GM21381 (cell line): ENCODE results near the gene CMTM8.

ENCODE experiments used
- ATAC-seq: cut with Tn5 transposase; IDR thresholded peaks from one replicate; pipeline ENCODE4 v1.9.1; 2021; ENCODE audit warnings: mild to moderate bottlenecking, moderate library complexity; ENCODE audit not compliant: unreplicated experiment

Gene CMTM8

DNA sequence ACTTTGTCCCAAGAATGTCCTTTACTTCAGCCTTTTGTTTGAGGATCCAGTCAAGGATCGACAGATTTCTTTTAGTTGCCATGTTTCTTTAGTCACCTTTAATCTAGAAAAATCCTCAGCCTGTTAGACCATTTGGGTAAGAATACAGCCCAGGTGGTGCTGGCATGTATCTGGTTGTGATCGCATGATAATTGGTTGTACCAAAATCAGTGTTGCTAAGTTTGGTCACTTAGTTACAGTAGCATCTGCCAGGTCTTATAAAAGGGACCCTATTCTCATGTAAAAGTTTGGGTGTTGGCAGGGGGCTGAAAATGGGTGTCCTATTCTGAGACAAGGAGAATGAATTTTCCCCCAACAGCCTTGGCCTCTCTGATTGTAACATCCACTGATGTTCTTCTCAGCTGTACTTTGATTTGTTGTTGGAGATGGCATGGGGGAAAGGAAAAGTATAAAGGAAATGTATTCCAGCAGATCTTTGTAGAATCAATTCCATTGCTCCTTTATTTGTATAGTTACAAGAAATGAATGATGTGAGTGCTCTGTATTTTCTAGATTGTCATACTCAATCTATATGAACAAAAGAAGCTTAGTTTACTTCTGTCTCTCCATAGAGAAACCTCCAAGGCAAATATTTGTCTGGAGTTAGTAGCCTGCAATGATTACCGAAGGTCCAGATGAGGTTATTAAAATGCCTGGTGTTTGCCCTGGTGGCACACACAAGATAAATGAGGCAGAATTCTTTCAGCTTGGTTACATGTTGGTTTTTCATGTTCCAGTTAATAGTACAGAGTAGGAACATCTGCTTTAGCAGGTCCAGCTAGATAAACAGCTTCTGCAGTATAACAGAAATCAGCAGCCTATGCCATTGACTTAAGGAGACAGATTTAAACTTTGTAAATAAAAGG, 65.7 kb downstream of the CMTM8 start:
- no peak for ATAC-seq

DNA sequence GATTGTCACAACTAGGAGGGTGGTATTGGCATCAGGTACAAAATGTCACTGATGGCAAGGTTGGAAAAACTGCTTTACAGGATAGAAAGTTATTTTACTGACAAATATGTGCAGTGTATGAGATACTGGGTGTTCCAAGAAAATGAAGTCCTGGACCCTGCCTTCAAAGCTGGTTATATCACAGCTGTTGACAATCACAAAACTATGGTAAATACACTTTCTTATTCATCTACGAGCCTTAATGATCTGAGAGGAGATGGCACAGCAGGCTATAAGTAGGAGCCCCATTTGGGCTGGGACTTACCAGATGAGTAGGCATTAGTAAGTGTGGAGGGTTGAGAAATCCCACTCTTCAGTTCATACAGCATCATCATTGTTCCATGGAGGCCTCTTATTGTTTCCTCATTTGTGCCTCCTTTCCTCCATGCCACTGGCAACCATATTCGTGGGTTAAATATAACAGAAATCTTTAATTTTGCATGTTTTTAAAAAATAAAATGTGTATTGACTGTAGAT, 66.9 kb downstream of the CMTM8 start:
- no peak for ATAC-seq

DNA sequence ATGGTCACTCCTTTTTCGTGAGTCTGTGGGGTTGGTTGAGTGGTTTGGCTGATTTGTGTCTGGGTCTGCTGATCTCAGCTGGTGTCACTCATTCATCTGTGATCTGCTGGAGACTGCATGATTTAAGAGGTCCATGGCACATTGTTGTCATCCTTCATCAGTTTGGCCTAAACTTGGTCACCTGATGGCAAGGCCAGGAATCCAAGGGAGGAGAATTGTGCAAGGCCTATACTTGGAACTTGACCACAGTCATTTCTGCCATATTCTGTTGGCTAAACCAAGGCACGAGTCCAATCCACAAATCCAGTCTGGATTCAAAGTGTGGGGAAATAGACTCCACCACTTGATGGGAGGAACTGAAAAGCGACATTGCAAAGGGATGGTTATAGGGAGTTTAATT, 67.6 kb downstream of the CMTM8 start:
- no peak for ATAC-seq

DNA sequence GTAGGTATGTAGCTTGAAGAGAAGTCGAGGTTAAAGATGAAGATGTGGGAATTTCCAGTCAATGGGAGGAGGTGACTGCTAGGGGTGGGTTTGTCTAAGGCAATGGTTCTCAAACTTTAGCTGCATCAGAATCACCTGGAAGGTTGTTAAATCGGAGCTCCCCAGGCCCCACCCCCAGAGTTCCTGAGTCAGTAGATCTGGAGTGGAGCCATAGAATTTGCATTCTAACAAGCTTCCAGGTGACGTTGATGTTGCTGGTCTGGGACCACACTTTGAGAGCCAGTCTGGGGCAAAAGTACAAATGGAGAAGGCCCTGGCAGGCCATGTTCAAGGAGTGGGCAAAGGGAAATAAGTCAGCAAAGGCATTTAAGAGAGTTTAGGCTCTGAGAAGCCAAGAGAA, 69.1 kb downstream of the CMTM8 start:
- no peak for ATAC-seq

DNA sequence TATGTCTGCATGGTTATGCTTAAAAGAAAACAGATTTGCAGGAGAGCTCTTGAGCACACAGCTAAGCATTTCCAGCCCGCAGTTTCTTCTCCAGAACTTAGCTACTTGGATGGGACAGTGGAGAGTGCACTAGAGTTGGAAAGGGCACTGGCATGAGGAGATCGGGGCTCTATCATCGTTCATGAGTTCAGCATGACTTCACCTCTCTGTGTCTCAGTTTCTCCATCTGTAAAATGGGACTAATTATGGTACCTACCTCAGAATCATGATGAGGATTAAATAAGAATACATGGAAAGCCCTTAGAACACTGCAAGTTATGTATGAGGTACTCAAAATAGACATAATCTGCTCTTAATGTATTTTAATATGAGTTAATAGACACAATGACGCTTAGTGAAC, 69.9 kb downstream of the CMTM8 start:
- no peak for ATAC-seq

DNA sequence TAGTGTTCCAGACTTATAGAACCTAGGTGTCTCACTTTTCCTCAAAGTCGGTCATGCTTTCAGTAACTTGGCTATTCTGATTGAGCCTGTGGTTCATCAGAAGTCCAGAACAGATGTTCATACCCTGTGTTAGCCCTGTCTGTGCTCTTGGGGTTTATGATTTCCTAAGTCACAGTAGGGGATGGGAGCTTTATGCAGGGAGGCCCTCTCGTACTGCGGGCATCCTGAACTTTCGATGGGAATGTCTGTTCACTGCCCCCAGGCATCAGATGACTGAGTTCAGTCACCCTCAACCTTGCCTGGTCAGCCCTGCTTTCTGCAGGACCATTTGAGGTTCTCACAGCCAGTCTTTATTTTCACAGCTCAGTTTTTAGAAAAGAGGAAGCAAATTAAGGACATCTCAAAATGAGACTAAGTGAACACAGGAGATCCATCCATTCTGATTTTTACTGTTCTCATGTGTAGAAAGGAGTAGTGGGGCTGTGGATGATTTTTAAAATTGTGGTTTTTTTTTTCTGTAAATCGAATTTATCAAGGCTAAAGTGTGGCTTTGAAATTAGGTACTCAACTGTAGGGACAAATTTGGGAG, 71.3 kb downstream of the CMTM8 start:
- ATAC-seq: no peak

DNA sequence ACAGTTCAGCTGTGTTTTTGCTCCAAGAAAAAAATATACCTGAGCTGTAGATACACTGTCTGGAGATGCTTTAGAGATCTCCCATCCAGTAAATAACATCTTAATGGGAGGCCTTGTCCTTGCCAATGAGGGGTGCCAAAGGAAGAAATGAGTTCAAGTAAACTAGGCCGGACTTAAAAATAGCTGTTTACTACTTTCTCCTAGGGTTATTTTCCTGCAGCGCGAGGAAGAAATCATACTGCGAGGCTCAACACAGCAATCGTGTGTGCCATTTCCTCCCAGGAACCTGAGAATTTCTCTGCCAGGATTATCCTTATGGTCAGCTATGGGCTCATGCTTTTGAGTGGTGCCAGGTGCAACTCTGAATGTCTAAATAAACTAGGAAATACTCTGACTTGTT, 71.9 kb downstream of the CMTM8 start:
- no peak for ATAC-seq

DNA sequence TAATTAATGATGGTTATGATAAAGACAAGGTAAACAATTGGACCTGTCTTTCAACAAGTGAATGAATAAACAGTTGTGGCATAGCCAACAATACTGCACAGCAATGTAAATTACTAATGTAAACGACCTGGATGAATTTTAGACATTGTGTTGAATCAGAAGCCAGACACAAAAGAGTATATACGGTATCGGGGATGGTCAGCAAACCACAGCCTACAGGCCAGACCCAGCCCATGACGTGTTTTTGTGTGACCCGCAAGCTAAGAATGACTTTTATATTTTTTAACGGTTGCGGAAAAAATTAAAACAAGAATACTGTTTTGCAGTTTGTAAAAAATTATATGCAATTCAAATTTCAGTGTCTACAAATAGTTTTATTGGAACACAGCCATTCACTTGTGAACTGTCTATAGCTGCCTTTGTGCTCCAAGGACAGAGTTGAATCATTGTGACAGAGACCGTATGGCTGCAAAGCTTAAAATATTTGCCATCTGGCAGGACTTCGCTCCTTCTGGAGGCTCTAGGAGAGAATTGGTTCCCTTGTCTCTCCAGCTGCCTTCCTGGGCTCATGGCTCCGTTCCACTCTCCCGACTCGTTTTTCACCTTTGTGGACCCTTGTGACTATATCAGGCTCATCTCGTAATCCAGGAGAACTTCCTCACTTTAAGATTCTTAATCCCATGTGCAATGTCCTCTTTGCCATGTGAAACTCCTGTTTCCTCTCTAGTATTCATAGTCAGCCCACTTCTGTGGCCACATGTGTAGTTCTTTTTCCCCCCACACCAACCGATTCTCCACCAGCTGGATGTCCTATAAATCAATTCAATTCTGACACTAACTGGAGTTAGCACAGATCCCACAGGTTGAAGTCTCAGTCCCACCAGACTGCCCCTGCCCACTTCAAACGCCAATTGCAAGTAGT, 72.7 kb downstream of the CMTM8 start:
- no peak for ATAC-seq

DNA sequence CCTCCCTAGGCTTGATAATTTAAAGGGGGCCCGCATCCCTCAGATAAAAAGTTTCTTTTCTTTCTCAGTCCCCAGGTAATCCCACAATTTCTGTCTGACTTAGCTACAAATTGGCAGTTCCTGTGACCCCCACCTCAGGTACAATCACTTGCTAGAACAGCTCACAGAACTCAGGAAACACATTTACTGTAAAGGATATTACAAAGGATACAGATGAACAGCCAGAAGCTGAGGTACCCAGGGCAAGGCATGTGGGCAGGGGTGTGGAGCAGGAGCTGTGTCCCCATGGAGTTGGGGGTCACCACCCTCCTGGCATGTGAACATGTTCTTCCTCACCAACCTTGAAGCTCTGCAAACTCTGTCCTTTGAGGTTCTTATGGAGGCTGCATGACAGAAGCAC, 73.8 kb downstream of the CMTM8 start:
- no peak for ATAC-seq

DNA sequence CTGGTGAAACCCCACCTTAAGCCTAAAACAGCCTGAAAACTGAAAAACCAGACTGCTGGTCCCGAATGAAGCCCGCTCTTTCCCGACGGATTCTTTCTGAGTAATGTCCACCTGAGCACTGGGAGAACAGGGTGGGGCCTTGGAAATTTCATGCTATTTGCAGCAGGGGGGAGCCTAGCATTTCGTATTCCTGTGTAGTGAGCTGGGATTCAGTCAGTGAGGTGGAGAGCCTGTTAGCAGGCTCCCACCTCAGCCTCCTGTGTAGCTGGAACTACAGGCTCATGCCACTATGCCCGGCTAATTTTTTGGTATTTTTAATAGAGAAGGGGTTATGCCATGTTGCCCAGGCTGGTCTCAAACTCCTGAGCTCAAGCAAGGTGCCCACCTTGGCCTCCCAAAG, 74.7 kb downstream of the CMTM8 start:
- ATAC-seq: no peak

DNA sequence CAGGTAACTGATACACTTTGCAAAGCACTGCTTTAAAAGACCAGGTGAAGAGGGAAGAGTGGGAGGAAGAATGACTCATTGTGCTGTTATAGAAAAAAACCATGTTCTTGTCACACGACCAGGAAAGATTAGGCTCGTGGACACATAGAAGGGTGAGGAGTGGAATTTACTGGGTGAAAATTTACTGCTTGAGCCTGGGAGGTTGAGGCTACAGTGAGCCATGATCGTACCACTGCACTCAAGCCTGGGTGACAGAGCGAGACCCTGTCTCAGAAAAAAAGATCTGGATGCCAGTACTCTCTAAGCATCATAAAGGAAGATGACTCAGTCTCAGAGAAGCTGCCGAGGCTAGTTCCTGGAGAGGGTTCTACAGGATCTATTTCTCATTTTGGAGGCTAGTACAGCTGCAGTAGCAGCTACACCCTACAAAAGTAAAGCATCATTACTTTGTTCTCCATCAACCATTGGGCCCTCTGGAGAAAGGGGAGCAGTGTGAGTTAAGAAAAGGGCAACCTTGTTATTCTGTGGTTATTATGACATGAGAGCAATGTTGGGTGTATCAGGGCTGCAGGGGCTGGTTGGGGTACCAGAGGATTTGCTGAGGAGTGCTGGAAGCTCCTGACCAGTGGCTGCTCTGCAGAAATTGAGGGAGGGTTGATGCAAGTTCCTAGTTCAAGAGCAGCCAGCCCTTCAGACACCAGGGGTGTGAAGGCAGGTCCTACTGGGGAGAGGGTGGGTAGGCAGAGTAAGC, 75.4 kb downstream of the CMTM8 start:
- ATAC-seq: no peak

DNA sequence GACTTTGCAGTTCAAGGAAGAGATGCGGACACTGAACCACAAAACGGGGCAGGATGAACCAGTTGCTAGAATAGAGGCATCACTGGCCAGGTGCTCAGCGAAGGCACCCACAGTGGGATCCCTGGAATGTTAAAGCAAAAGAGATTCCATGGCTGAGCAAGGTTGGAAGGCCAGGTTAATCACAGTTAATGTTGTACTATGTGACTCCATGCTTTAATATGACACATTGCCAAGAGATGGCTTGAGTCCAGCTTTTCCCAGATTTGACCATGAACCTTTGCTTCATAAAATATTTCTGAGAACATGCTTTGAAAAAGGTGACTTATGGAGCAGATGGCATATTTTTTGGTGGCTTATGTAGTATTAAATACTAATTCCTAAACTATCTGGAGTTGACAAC, 77.0 kb downstream of the CMTM8 start:
- ATAC-seq: no peak

DNA sequence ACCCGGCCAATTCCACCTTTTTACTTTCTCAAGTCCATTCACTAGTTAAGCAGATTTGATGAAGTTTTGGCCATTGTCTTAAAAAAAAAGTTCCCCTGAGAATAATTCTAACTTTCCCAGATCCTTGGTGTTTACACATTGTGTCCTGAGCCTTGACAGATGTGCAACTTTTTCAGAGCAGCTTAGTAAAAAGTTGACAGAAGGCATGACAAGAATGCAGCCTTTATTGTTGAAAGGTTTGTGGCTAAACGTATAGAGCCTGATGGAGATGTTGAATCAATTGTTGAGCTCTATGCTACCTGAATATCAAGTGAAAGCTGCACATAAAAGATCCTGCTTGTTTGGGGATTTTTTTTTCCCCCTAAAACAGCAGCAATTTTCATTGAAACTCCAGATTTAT, 77.8 kb downstream of the CMTM8 start:
- ATAC-seq: no peak

DNA sequence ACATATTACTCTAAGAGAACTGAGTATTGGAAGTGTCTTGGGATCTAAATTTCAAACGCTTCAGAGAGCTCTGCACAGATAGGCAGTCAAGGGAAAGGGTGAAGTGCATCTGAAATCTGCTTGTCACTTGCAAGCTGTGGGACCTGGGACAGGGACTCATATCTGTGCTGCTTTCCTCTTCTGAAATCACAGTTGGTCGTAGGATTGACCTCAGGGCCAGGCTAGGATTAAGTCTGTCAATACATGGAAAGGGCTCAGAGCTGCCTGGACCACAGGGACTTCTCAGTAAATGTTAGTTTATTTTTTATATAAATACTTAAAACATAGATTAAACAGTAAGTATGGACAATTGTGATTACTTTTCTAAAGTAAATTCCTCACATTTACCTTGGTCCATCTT, 78.5 kb downstream of the CMTM8 start:
- ATAC-seq: no peak

DNA sequence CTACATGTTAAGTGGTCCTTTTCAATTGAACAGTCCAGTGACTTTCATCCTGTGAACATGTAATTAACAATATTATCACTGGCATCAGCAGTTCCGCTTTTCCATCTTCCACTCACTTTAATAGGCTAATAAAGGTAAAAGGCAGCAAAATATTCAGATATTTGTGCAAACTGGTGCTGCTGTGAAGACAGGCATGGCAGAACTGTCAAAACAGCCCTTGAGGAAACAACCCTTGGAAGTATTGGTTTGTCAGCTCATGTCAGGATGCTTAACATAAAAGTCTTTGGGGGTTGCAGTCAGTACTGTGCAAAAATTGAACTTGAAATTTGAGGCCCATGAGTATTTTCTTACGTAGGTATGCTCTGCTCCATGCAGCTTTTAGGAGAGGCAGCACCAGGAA, 81.1 kb downstream of the CMTM8 start:
- ATAC-seq: no peak

DNA sequence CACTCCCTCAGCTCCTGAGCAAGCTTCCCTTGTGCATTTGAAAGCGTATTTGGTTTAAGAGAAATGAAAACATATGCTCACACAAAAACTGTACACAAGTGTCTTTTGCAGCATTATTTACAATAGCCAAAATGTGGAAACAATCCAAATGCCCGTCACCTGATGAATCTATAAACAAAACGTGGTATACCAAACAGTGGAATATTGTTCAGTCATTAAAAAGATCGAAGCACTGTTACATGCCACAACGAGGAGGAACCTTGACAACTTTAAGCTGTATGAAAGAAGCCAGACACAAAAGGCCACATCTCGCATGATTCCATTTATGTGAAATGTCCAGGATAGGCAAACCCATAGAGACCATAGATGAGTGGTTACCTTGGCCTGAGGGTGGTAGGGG, 81.6 kb downstream of the CMTM8 start:
- no peak for ATAC-seq

DNA sequence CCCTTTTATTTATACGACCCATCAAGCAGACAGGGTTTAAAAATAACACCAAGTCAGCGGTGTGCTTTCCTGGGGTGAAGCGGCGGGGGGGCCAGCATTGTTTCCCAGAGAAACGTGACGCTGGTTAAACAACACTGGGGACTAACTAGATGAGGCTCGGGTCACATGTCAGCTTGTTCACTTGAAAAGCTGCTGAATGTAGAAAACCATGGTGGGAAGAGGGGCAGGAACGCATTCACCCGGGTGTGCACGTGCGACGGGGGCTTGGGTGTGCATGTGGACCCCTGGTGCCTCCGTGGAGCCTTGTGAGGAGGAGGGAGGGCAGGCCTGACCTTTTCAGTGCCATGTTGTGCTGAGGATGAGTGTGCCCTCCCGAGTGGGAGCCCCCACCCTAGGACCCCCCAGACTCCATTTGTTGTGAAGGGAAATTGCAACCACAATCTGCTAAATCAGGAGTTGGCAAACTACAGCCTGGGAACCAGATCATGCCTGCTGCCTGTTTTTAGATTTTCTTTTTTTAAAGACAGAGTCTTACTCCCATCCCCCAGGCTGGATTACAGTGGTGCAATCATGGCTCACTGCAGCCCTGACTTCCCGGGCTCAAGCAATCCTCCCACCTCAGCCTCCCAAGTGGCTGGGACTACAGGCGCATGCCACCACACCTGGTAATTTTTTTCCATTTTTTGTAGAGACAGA, 82.8 kb downstream of the CMTM8 start:
- no peak for ATAC-seq

DNA sequence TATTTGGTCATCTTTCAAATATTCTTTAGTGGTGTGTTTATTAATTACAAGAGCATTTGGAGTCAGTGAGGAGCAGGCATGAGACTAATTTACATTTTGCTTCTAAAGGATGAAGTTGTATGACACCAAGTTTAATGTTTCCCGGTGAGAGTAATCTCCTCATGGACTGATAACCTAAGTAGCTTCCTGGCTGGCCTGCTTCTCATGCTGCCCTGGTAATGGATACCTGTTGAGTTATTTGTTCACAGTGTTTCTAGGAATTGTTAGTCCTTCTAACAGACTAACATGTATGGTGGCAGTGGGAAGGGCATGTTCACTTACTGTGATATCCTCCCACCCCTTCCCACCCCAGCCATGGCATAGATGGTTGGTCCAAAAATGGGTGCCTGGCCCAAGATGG, 83.8 kb downstream of the CMTM8 start:
- no peak for ATAC-seq

DNA sequence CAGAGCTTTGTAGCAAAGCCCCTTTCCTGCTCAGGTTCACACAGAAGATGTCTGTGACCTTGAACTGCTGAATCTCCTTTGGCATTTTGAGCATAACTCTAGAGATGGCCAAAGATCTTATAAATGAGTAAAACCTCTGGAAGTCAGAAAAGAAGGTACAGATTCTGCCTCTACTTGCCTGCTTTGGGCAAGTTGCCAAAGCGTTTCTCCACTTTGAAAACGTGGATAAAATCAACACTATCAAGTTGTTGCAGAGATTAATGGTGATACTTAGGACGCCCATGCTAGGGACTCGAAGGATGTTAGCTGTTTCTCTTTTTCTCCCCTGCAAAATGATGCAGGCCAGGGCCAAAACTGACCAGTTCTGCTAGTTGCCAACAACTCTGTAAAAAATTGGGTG, 85.1 kb downstream of the CMTM8 start:
- no peak for ATAC-seq

DNA sequence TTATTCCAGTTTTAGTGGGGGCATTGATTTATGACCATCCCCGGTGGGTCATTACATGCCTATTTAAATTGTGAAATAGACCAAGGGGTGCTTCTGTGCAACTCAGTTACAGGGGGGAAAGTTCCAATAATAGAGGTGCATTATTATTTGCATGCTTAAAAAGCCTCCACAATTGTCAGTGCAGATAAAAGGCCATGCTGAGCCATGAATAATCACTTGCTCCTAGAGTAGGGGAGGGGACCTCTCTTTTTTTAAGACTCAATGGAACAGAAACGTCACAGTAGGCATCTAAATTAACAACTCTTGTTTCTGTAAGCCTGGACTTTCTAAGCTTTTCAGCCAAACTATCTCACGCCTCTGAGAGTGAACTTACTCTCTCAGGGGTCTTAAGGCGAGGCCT, 86.7 kb downstream of the CMTM8 start:
- ATAC-seq: no peak
